Stimulated activated effector memory CD8-positive, alpha-beta T cell treated with anti-CD3 and anti-CD28 coated beads, Interleukin-12 subunit alpha, Interleukin-12 subunit beta, amount 100 ng/mL, for 72 hours (primary cell): Measurements from ENCODE around the gene ESR2.

Experiments used
- ATAC-seq: fragments of 150-1000 bp; cut with Tn5 transposase; 2 replicates; pipeline ENCODE4 v1.10.0; 2021
- DNase-seq, 2 donors: peaks; one replicate each; pipeline ENCODE4 v3.0.0; 2021 to 2022; ENCODE audit warnings: low spot score in 2 of 2
- H3K27ac Mint-ChIP-seq: one replicate; pipeline ENCODE4 v1.8.0; 2022; ENCODE audit warnings: mild to moderate bottlenecking, mixed read lengths
- H3K36me3 Mint-ChIP-seq: one replicate; pipeline ENCODE4 v1.8.0; 2022; ENCODE audit warnings: mild to moderate bottlenecking, mixed read lengths
- H3K4me1 Mint-ChIP-seq: one replicate; pipeline ENCODE4 v1.8.0; 2022; ENCODE audit warnings: mixed read lengths
- H3K4me3 Mint-ChIP-seq: one replicate; pipeline ENCODE4 v1.8.0; 2022; ENCODE audit warnings: mild to moderate bottlenecking, mixed read lengths
- H3K9me3 Mint-ChIP-seq: one replicate; pipeline ENCODE4 v1.8.0; 2022; ENCODE audit warnings: mixed read lengths

ESR2 gene

DNA sequence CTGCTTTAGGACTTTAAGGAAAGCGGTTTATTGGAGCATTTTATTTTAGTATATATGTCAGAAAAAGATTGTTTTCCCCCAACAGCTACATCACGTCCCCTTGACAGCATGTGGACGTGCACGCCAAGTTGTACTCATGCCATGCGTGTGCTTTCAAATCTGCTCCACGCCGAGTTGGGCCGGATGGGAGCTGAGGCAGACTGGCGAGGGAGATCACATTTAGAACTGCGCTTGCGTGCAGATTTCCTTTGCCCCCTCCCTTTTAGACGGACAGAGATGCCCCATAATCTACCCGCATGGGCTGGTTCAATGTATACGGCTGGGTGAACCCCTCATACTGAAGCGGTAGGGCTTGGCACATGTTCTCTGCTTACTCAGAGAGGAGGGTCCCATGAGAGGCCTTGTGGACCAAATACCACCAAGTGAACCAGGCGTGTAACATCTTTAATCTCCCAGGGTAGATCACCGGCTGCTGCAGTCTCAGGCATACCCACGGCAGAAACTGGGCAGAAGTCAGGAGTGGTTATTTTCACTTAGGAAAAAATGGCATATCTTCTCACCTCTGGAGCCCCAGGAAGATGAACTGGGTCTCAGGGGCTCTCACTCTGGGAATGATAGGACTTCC is 92.1 kb downstream of the ESR2 start:
- no peak overlapping the region for H3K27ac Mint-ChIP-seq
- peaks cover 3% of the 10 kb centered on the region for H3K4me1 Mint-ChIP-seq
- DNase-seq, result no peak
- H3K36me3 Mint-ChIP-seq, result peaks cover 24% of the 10 kb centered on the region
- H3K9me3 Mint-ChIP-seq, result no peaks in the 10 kb centered on the region
- no peak for ATAC-seq
- H3K4me3 Mint-ChIP-seq, result no peak overlapping the region

DNA sequence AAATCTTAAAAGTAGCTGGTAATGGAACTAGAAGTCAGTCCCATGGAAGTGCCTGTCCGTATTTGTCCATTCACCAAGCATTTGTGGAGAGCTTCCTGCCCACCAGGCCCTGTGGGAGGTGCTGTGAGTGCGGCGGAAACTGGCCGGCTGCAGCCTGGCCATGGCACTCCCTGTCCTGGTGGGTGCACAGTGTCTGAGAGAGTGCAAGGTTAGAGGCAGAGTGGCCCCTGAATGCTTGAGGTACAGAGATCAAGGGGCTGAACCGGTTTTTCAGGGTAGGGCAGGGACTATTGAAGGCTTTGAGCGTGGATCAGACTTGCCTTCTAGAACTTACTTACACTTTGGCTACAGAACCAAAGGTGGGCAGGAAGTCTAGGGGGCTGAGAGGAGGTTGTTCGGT is 92.9 kb downstream of the ESR2 start:
- H3K4me1 Mint-ChIP-seq, result peaks cover 5% of the 10 kb centered on the region
- H3K9me3 Mint-ChIP-seq, result no peaks in the 10 kb centered on the region
- DNase-seq (no peak), ATAC-seq (no peak)
- no peak overlapping the region for H3K4me3 Mint-ChIP-seq
- H3K27ac Mint-ChIP-seq, result peak overlapping the region; percentile 47
- peaks cover 26% of the 10 kb centered on the region for H3K36me3 Mint-ChIP-seq

DNA sequence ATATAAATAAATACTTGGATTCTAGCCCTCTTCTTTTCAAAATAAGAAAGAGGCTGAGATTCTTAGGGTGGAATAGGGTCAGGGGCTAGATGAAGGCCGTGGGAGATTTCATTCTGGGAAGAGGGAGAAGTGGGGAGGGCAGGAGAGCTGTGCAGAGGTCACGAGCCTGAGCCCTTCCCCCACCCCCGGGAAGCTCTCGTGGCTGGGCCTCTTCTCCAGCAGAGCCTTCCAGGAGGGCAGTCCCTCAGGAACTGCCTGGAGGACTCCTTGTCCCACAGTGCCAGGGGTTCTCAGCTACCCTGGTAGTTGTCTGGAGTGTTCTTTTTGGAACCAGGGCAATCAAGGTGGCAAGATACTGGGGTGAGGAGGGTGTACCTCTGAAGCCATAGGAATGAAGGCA is 94.0 kb downstream of the ESR2 start:
- no peak overlapping the region for H3K4me3 Mint-ChIP-seq
- peak overlapping the region; percentile 47 for H3K27ac Mint-ChIP-seq
- no peaks in the 10 kb centered on the region for H3K9me3 Mint-ChIP-seq
- ATAC-seq (no peak), DNase-seq (no peak)
- peaks cover 29% of the 10 kb centered on the region for H3K36me3 Mint-ChIP-seq
- H3K4me1 Mint-ChIP-seq, result peaks cover 14% of the 10 kb centered on the region

DNA sequence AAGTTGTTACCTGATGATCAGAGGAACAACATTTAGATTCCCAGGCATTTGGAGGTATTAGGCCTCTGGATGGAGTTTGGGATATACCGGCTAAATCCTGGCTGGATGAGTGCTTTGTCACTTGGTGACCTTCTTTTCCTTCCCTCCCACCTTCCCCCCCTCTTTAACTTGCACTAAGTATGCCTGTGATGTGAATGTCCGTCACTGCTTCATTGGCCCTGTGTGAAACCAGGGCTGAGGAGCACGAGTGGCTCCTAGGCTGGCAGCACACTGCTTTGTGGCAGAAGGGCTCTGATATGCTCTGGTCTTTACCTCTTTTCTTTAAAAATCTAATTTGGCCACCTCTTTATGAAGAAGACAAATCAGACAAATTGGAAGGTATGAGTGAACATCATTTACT is 95.7 kb downstream of the ESR2 start:
- no peak for ATAC-seq
- H3K36me3 Mint-ChIP-seq, result peaks cover 32% of the 10 kb centered on the region
- DNase-seq, result no peak
- H3K9me3 Mint-ChIP-seq, result no peaks in the 10 kb centered on the region
- H3K4me3 Mint-ChIP-seq, result no peak overlapping the region
- H3K4me1 Mint-ChIP-seq, result peaks cover 25% of the 10 kb centered on the region
- H3K27ac Mint-ChIP-seq, result peak overlapping the region; percentile 65

DNA sequence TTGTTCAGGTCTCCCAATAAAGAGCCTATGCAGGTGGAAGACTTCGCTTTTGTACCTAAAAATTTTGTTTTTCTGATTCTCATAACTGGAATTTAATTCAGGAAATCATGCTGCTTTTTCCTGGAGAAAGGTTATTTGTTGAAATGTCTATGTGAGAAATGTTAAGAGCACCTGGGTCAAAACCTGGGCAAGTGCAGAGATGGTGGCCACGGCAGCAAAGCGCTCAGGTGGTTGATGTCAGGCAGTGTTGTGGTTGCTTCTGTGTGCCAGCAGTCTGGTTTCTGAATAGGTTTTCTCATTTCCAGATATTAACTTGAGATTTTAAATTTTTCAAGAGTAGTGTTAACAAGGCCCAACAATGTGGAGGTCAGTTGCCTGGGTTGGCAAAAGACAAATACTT is 96.2 kb downstream of the ESR2 start:
- DNase-seq, result no peak

DNA sequence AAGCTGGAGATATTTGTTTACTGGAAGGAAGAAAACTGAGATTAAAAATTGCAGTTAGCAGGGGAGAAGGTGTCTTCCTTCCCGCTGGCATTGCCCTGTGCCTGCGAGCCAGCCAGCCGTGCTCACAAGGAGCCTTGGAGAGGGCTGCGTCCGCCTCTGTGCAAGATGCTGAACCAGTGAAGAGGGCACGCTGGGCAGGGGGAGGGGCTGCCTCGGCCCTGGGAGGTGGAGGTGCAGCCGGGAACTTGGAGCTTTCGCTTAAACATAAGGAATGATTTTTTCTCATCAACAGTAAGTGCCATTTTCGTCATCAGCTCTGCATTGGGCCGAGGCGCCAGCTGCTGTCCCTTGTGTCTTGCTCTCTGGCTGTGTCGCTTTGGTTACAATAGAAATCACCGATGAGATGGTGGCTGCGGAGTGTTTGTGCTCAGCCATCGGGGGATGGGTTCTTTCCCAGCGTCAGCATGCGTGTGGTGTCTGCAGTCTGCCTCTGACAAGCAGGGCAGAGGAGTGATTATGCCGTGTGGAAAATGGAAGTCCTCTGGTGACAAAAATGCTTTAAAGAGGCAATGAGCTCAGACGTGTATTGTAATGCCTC is 97.3 kb downstream of the ESR2 start:
- H3K4me3 Mint-ChIP-seq, result no peak overlapping the region
- peak overlapping the region; percentile 78 for H3K27ac Mint-ChIP-seq
- no peaks in the 10 kb centered on the region for H3K9me3 Mint-ChIP-seq
- no peak for ATAC-seq
- peaks cover 26% of the 10 kb centered on the region for H3K36me3 Mint-ChIP-seq
- no peak for DNase-seq
- peaks cover 25% of the 10 kb centered on the region for H3K4me1 Mint-ChIP-seq

More for the DNA sequence above, 96.2 kb downstream of the ESR2 start:
- Mint-ChIP-seq H3K4me3 (no peak overlapping the region), H3K36me3 (peaks cover 33% of the 10 kb centered on the region), H3K9me3 (no peaks in the 10 kb centered on the region), H3K27ac (peak overlapping the region; percentile 78), H3K4me1 (peaks cover 25% of the 10 kb centered on the region)
- no peak for ATAC-seq

DNA sequence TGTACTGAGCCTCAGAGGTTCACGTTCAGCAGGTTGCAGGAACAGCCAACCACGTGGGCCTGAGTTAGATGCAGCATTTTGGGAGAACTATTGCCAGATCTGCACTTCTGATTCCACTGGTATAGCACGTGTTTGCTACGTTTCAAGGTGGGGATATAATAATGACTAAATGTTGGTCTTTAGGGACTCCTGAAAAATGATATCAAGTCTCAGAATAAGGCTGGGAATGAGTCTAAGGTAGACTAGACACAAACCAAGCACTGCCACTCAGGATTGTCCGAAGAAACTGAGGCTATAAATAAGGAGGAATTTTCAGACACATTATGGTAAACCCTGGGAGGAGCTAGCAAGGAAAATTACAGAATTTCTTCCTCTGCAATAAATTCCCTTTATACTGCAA is 98.1 kb downstream of the ESR2 start:
- Mint-ChIP-seq H3K4me1 (peaks cover 29% of the 10 kb centered on the region), H3K27ac (peak overlapping the region; percentile 78), H3K4me3 (no peak overlapping the region), H3K9me3 (no peaks in the 10 kb centered on the region), H3K36me3 (peaks cover 32% of the 10 kb centered on the region)
- ATAC-seq (no peak), DNase-seq (no peak)

DNA sequence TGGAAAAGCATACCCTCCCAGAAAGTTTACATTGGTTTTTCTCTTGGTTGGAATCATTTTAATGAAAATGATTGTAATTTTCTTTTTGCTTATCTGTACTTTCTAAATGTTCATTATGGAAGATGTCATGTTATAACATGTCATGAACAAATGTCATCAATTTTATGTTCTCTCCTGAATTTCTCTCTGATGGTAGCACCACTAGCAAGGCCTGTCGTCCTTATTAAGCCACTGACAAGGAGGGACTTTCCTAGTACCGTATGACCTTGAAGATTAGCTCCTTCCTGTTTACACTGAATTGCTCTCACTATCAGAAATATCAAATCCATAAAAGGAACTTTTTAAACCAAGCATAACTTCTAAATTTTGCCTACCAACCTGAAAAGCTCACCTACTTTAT is 99.0 kb downstream of the ESR2 start:
- ATAC-seq (peak; percentile 55), DNase-seq (no peak)
- Mint-ChIP-seq H3K27ac (peak overlapping the region; percentile 78), H3K36me3 (peaks cover 33% of the 10 kb centered on the region), H3K9me3 (no peaks in the 10 kb centered on the region), H3K4me1 (peaks cover 30% of the 10 kb centered on the region), H3K4me3 (no peak overlapping the region)

DNA sequence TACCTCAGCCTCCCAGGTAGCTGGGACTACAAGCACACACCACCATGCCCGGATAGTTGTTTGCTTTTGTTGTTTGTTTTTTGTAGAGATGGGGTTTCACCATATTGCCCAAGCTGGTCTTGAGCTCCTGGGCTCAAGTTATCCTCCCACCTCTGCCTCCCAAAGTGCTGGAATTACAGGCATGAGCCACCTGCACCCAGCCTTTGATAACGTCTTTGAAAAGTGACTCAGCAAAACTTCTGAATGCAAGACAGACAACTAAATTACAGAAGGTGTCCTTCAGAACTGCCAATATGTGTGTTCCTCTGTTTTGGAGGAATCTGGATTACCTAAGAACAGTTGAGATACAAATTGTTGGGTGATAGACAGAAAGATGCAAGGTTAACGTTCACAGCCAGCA is 99.8 kb downstream of the ESR2 start:
- DNase-seq (no peak), ATAC-seq (no peak)
- H3K36me3 Mint-ChIP-seq, result peaks cover 41% of the 10 kb centered on the region
- H3K9me3 Mint-ChIP-seq, result no peaks in the 10 kb centered on the region
- H3K4me1 Mint-ChIP-seq, result peaks cover 30% of the 10 kb centered on the region
- peak overlapping the region; percentile 78 for H3K27ac Mint-ChIP-seq
- no peak overlapping the region for H3K4me3 Mint-ChIP-seq

DNA sequence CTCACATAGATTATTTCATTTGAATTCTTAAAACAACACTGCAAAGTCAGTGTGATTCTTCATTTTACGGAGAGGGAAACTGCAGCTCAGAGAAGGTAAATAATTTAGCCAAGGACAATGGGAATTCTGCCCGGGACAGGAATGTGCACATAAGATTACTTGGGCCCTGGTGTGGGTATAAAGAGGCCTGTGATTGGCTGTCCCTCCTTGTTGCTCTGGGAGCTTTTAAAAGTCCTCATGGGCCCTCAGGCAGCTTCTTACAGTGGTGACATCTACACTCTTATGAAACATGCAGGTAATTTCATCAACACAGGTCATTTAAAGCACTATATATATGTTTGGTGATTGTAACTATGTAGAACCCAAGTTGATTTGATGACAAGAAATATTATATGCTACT is 100.3 kb downstream of the ESR2 start:
- ATAC-seq (no peak), DNase-seq (no peak)
- Mint-ChIP-seq H3K4me3 (no peak overlapping the region), H3K27ac (peak overlapping the region; percentile 78), H3K36me3 (peaks cover 43% of the 10 kb centered on the region), H3K9me3 (no peaks in the 10 kb centered on the region), H3K4me1 (peaks cover 30% of the 10 kb centered on the region)

DNA sequence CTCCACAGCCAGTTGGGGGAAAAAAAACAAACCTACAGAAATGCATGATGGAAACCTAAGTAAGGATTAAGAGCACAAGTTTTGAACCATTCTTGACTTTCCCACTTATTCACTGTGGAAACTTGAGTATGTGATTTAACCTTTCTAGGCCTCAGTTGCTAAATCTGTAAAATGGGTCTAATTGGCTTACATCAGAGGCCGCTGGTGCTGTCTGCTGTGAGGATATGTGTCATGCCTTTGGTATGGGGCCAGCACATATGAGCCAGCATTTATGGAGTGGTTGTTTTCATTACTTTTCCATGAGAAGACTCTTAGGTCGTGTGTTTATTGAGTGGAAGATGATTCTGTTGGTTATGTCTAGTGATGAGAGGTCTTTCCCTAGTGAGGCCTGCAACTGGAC is 102.4 kb downstream of the ESR2 start:
- peak overlapping the region; percentile 50 for H3K27ac Mint-ChIP-seq
- H3K9me3 Mint-ChIP-seq, result no peaks in the 10 kb centered on the region
- H3K4me3 Mint-ChIP-seq, result no peak overlapping the region
- peaks cover 46% of the 10 kb centered on the region for H3K36me3 Mint-ChIP-seq
- peaks cover 25% of the 10 kb centered on the region for H3K4me1 Mint-ChIP-seq
- ATAC-seq, result no peak
- no peak for DNase-seq

DNA sequence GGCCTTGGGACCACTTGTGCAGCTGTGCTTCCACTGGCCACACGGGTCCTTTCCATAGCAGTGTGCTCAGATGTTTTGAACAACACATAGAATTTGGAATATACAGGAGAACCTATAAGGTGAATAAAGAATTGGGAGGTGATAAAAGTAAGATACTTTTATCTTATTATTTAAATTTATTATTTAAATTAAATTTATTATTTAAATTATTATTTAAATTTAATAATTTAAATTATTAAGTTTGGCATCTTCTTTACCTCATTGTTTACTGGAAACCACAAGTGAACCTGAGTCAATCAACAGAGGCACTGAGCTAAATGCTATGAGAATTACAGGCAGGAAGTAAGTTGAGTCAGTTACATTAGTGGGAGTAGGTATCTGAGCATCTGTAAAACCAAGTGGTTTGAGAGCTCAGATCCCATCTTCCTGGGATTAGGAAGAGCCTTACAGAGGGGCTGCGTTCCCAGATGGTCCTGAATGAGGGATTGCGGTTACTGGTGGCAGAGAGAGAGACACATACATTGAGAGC is 103.1 kb downstream of the ESR2 start:
- Mint-ChIP-seq H3K36me3 (peaks cover 53% of the 10 kb centered on the region), H3K4me3 (no peak overlapping the region), H3K9me3 (no peaks in the 10 kb centered on the region), H3K27ac (peak overlapping the region; percentile 50), H3K4me1 (peaks cover 25% of the 10 kb centered on the region)
- ATAC-seq, result peak; percentile 65
- no peak for DNase-seq

DNA sequence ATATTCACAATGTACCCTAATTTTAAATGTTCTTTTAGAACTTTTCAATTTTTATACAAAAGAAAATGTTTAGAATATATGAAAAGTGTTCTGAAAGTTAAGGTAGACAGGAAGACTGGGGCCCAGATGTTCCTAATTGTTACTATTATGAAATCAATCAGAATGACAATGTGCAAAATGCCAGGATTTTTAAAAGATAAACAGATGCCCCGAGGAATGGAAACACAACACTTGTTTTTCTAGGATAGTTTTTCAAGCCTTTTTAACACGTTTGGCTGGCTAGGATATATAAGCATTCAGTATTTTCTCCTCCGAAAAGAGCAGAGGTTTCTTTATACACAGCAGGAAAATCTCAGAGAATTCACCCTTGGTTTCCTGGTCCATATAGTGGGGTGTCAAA is 106.8 kb downstream of the ESR2 start:
- no peak for ATAC-seq
- Mint-ChIP-seq H3K4me3 (no peak overlapping the region), H3K36me3 (peaks cover 59% of the 10 kb centered on the region), H3K4me1 (peaks cover 6% of the 10 kb centered on the region), H3K27ac (no peak overlapping the region), H3K9me3 (no peaks in the 10 kb centered on the region)
- no peak for DNase-seq

DNA sequence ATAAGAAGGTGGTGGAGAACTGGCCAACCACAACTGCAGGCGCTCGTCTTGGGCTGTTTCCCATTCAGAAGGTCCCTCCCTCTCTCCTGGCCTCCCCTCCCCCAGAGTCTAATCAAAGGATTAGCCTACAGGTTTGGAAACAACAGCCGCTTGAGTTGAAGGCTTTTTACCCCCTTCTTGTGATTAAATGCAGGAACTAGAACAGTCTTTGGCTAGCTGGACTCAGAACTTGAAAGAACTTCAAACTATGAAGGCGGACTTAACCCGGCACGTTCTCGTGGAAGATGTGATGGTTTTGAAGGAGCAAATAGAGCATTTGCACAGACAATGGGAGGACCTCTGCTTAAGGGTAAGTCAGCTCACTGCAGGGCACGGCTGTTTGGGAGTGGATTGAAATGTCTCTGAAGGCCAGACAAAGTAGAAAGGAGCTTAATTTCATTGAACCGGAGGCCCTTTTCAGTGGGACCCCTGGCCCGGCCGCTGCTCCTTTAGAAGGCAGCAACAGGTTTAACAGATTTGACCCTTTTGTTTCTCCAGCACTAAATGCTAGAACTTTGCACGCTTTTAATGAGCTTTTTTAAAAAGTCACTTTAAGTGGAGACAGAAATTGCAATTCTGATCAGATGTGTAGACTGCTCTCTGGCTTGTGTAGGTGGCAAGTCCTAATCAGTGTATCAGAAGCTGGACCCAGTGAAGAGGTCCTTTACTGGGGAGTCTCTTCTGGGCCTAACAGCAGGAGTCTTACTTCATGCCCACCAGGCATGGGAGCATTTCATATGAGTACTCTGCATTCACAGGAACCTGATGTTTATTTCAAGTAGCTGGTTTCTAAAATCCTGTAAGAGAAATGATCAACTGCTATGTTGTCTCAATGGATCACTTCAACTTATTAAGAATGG is 107.7 kb downstream of the ESR2 start:
- H3K4me3 Mint-ChIP-seq, result no peak overlapping the region
- no peaks in the 10 kb centered on the region for H3K9me3 Mint-ChIP-seq
- peaks cover 64% of the 10 kb centered on the region for H3K36me3 Mint-ChIP-seq
- H3K4me1 Mint-ChIP-seq, result peaks cover 6% of the 10 kb centered on the region
- H3K27ac Mint-ChIP-seq, result no peak overlapping the region
- ATAC-seq (no peak), DNase-seq (no peak)

DNA sequence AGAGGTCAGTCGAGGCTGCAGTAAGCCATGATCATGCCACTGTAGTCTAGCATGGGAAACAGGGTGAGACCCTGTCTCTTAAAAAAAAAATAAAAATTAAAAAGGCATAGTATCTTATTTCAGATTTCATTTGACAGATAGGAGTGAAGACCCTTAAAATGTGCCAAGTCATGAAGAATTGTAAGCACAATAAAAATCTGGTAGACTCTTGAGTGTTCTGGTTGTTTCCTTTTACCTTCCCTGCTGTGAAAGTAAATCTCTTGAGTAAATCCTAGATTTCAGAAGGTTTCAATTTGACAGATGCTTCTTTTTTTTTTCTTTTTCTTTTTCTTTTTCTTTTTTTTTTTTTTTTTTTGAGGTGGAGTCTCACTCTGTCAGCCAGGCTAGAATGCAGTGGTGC is 109.0 kb downstream of the ESR2 start:
- H3K36me3 Mint-ChIP-seq, result peaks cover 67% of the 10 kb centered on the region
- ATAC-seq (peak; percentile 19), DNase-seq (no peak)
- no peak overlapping the region for H3K4me3 Mint-ChIP-seq
- no peaks in the 10 kb centered on the region for H3K9me3 Mint-ChIP-seq
- no peaks in the 10 kb centered on the region for H3K4me1 Mint-ChIP-seq
- H3K27ac Mint-ChIP-seq, result peak overlapping the region; percentile 74
